Neuron (in vitro differentiated cells): ENCODE measurements around the gene ERAS.

Source experiments
- H2AFZ ChIP-seq: one replicate; pipeline ENCODE4 v1.6.1; 2013; ENCODE audit warnings: low read depth, mild to moderate bottlenecking, inconsistent platforms, low read length, moderate library complexity
- H3K27me3 ChIP-seq: one replicate; pipeline ENCODE4 v1.6.1; 2013; ENCODE audit warnings: low read length; ENCODE audit not compliant: insufficient read depth
- H3K36me3 ChIP-seq: one replicate; pipeline ENCODE4 v1.6.1; 2013; ENCODE audit warnings: low read length; ENCODE audit not compliant: insufficient read depth
- H3K4me1 ChIP-seq: one replicate; pipeline ENCODE4 v1.6.1; 2013; ENCODE audit warnings: low read length; ENCODE audit not compliant: insufficient read depth
- H3K4me3 ChIP-seq: 2 replicates; pipeline ENCODE4 v1.5.1; 2013; ENCODE audit warnings: mild to moderate bottlenecking, low read length, moderate library complexity
- H3K9me3 ChIP-seq: one replicate; pipeline ENCODE4 v1.6.1; 2013; ENCODE audit warnings: low read length

The ERAS gene, protein sequence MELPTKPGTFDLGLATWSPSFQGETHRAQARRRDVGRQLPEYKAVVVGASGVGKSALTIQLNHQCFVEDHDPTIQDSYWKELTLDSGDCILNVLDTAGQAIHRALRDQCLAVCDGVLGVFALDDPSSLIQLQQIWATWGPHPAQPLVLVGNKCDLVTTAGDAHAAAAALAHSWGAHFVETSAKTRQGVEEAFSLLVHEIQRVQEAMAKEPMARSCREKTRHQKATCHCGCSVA

DNA sequence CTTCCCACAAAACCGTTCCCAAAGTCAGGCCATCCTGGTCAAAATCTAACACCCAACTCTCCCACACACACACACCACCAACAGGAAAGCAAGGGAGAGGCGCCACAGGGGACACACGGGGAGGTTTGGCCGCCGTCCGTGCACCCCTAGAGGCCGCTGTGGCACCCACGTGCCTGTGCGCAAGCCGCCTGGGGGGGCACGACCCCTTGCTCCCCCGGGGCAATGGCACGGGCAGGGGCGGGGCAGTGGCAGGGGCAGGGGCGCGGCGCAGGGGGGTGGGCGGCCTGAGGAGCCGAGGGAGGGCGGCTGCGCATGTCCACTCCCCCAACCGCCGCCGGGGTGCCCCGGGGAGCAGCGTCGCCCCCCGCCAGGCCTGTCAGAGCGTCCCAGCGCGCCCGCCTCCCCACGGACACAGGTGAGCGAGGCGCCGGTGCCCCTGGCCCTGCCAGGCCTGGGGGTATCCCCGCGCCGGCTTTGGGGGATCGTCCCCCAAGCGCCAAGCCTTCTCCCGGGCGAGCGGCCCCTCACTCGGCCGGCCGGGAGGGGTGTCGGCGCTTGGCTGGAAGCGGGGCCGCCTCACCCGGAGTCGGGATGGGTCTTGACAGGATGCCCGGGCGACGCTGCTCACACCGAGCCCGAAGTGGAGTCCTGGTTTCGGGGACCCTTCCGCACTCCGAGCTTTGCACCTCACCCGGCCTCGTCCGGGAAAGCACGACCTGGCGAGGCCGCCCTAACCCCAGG is at the start of gene ERAS:
ERAS (plus strand) TSS at position 379 of the 741 bp plus-strand sequence. CDS start 2,611 bp downstream, outside the sequence.
- Histone ChIP-seq H3K4me3 (no peak within 1 kb of the TSS), H3K9me3 (peaks cover 7% of the 10 kb centered on the region), H3K36me3 (peaks cover 22% of the 10 kb centered on the region), H3K27me3 (no peaks in the 10 kb centered on the region), H2AFZ (no peak within 1 kb of the TSS), H3K4me1 (no peaks in the 10 kb centered on the region)

DNA sequence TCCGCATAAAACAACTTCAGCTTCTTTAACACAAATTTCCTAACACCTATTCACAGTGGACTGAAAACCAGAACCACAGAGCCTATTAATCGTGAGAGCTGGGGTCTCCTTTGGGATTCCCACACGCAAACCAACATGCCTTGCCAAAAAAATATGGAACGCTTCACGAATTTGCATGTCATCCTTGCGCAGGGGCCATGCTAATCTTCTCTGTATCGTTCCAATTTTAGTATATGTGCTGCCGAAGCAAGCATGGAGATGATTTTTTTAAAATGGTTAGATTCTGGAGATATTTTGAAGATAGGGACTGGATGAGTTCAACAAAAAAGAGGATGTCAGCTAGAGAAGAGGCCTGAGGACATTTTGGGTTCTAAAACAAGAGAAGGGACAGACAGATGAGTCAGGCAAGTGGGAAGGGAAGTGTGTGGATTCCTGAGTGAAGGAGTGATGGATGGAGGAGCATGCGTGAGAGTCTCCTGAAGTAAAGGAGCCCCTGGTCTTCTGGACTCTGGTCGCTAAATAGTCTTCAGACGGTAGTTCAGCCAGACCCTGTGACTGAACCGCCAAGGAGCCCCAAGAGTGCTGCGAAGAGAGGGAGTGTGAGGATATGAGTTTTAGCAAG is 49.4 kb upstream of the ERAS start:
- Histone ChIP-seq H2AFZ (no peak overlapping the region), H3K4me1 (no peaks in the 10 kb centered on the region), H3K9me3 (no peaks in the 10 kb centered on the region), H3K27me3 (no peaks in the 10 kb centered on the region), H3K4me3 (no peak overlapping the region), H3K36me3 (no peaks in the 10 kb centered on the region)

DNA sequence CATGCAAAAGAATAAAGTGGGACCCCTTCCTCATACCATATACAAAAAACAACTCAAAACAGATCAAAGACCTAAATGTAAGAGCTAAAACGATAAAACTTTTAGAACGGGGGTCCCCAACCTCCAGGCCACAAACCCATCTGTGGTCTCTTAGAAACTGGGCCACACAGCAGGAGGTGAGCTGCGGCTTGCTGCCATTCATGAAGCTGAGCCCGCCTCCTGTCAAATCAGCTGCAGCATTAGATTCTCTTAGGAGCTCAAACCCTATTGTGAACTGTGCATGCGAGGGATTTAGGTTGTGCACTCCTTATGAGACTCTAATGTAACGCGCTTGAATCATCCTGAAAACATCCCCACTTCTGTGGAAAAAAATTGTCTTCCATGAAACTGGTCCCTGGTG is 46.9 kb upstream of the ERAS start:
- Histone ChIP-seq H3K27me3 (no peaks in the 10 kb centered on the region), H3K4me3 (no peak overlapping the region), H3K4me1 (no peaks in the 10 kb centered on the region), H3K9me3 (no peaks in the 10 kb centered on the region), H2AFZ (no peak overlapping the region), H3K36me3 (no peaks in the 10 kb centered on the region)

DNA sequence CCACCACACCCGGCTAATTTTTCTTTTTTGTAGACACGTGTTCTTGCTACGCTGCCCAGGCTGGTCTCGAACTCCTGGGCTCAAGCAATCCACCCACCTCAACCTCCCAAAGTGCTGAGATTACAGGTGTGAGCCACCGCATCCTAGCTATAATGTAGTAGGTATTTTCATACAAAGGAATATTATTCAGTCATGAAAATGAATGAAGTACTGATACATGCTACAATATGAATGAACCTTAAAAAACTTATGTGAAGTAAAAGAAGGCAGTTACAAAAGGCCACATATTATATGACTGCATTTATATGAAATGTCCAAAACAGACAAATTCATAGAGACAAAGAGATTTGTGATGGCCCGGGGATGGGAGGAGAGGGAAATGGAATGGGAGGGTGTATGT is 44.6 kb upstream of the ERAS start:
- H3K36me3 ChIP-seq, result no peaks in the 10 kb centered on the region
- no peak overlapping the region for H3K4me3 ChIP-seq
- no peak overlapping the region for H2AFZ ChIP-seq
- H3K9me3 ChIP-seq, result no peaks in the 10 kb centered on the region
- no peaks in the 10 kb centered on the region for H3K4me1 ChIP-seq
- H3K27me3 ChIP-seq, result no peaks in the 10 kb centered on the region

DNA sequence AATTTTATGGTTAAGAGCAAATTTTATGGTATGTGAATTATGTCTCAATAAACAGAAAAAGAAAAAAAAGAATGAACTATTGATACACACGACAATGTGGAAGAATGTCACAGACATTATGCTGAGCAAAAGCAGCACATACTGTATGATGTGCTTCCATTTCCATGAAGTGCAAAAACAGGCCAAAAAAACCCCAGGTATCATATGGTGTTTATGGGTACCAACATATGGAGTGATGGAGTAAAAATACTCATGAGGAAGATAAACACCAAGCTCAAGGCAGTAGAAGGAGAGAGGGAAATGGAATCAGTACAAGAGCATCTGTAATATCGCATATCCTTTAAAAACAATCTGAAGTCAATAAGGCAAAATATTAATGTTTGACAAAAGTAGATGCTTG is 44.1 kb upstream of the ERAS start:
- Histone ChIP-seq H3K9me3 (no peaks in the 10 kb centered on the region), H3K4me1 (no peaks in the 10 kb centered on the region), H3K36me3 (no peaks in the 10 kb centered on the region), H2AFZ (no peak overlapping the region), H3K4me3 (no peak overlapping the region), H3K27me3 (no peaks in the 10 kb centered on the region)

DNA sequence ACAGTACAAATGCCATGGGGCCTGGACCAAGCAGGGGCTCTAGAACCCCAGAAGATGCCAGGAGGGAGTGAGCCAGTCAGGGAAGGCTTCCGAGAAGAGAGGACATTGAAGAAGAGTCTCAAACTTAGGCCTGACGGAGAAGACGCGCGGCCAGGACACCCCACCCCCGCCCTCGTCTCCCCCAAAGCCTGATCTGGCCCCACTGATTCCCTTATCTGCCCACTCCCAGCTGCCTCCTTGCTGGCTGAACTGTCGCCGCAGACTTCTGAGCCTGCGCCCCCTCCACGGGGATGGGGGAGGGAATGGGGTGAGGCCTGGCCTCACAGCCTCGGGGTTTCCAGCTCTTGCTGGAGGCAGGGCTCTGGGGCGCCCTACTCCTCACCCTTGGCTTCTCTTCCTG is 43.5 kb upstream of the ERAS start:
- Histone ChIP-seq H3K9me3 (no peaks in the 10 kb centered on the region), H2AFZ (no peak overlapping the region), H3K4me3 (no peak overlapping the region), H3K4me1 (no peaks in the 10 kb centered on the region), H3K27me3 (peaks cover 2% of the 10 kb centered on the region), H3K36me3 (no peaks in the 10 kb centered on the region)

DNA sequence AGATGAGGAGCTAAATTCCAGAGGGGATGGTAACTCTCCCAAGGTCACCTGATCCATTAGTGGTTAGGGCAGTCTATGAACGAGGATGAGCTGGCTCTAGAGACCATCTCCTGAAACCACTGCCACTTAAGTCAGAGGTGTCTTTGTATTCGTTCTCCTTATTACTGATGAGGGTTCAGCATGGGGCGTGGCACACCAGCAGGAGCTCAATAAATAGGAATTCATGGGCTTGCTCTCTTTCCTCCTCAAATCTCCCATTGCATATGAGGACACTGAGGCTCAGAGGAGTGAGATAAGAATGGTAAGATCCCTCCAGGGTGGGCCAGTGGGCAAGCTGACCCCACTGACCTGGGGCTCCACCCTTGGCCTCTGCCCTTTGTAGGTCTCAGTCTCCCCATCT is 41.6 kb upstream of the ERAS start:
- Histone ChIP-seq H3K27me3 (peaks cover 2% of the 10 kb centered on the region), H3K9me3 (no peaks in the 10 kb centered on the region), H2AFZ (no peak overlapping the region), H3K36me3 (no peaks in the 10 kb centered on the region), H3K4me1 (no peaks in the 10 kb centered on the region), H3K4me3 (no peak overlapping the region)

DNA sequence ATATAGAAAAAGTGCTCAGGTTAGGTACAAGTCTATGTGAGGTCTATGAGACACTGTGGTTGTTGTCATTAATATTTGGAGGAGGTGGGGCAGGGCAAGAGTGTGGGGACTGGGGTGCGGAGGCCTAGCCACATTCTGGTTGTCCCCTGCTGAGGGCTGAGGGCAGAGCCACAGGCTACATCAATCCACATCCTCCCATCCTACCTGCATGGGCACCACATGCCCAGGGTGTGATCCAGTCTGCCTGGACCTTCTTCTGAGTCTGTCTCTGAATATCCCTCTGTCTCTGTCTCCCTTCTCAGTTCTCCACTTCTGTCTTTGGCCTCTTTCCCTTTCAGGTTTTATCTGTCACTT is 41.1 kb upstream of the ERAS start:
- Histone ChIP-seq H3K9me3 (no peaks in the 10 kb centered on the region), H3K27me3 (peaks cover 2% of the 10 kb centered on the region), H3K4me1 (no peaks in the 10 kb centered on the region), H3K36me3 (no peaks in the 10 kb centered on the region), H3K4me3 (no peak overlapping the region), H2AFZ (no peak overlapping the region)

DNA sequence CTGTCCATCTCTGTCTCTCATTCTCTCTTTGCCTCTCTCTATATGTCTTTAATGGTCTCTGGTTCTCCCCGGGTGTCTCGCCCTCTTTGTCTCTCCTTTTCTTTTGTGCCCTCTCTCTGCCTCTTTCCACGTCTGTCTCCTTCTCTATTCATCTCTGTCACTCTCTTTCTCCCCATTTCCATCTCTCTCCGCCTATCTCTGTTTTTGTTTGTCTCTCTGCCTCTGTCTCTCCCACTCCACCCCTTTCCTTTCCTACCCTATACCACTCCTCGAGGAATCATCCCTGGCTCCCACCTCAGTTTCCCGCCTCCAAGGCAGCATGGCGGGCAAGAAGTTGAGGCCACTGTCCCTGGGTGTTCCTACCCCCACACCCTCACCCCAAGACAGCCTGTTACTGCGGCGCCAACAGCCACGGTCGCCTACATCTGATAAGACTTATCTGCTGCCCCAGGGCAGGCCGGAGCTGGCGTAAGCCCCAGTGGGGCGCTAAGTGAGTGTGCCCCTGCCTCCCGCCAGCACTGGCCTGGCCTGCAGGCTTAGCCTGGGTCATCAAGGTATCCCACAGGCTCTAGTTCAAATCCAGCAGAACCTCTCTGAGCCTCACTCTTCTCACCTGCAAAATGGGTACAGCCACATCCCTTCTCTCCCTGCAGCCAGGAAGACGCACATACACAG is 40.6 kb upstream of the ERAS start:
- no peaks in the 10 kb centered on the region for H3K9me3 ChIP-seq

DNA sequence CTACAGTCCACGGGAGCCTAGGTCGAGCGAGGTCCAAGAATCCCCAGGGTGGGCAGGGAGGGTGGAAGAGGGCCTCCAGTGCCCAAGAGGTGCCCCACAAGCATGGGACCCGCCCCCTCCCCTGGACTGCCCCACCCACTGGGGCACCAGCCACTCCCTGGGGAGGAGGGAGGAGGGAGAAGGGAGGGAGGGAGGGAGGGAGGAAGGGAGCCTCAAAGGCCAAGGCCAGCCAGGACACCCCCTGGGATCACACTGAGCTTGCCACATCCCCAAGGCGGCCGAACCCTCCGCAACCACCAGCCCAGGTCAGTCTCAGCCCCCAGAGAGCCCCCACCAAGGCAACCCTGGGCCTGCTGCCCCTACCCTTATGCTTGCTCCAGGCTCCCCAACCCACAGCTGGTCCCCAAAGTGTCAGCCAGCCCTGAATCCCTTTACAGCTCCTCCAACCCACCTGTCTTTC is 39.9 kb upstream of the ERAS start, which contains the start of gene GATA1:
GATA1 (plus strand) TSS at position 250 of the 460 bp plus-strand sequence. CDS start 4,520 bp downstream, outside the sequence.
- no peak within 1 kb of the TSS for H3K4me3 ChIP-seq
- H2AFZ ChIP-seq, result no peak within 1 kb of the TSS
- peaks cover 2% of the 10 kb centered on the region for H3K27me3 ChIP-seq
- no peaks in the 10 kb centered on the region for H3K36me3 ChIP-seq
- H3K9me3 ChIP-seq, result no peaks in the 10 kb centered on the region
- H3K4me1 ChIP-seq, result no peaks in the 10 kb centered on the region

More for the DNA sequence above, 40.6 kb upstream of the ERAS start:
- Histone ChIP-seq H3K4me3 (no peak overlapping the region), H3K36me3 (no peaks in the 10 kb centered on the region), H2AFZ (no peak overlapping the region), H3K27me3 (peaks cover 2% of the 10 kb centered on the region), H3K4me1 (no peaks in the 10 kb centered on the region)

DNA sequence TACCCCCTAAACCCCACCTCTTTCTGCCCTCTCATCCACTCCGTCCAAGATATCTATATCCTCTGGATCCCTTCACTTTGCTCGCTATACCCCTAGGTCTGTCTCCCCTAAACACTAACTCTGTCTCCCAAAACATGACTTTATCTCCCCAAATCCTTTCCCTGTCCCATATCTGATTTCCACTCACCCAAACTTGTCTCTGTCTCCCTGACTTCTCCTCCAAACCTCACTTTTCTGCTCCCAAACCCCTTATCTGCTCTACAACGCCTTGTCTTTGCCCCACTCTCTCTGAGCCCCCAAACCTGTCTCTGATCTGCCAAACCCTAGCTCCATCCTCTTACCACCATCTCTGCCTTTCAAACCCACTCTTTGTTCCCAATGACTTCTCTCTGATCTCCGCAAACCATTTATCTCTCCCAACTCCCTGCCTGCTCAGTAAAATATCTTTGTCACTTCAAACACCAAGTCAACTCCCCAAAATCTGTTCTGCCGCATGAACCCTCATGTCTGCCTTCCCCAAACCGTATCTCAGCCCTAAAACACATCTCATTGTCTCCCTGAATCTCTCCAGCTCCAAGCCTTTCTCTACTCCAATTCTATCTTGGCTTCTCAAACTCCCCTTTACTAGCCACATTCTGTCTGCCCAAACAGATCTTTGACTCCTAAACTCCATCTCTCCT is 39.3 kb upstream of the ERAS start:
- Histone ChIP-seq H3K4me3 (no peak overlapping the region), H3K36me3 (no peaks in the 10 kb centered on the region), H2AFZ (no peak overlapping the region), H3K27me3 (peaks cover 2% of the 10 kb centered on the region), H3K4me1 (no peaks in the 10 kb centered on the region), H3K9me3 (no peaks in the 10 kb centered on the region)

DNA sequence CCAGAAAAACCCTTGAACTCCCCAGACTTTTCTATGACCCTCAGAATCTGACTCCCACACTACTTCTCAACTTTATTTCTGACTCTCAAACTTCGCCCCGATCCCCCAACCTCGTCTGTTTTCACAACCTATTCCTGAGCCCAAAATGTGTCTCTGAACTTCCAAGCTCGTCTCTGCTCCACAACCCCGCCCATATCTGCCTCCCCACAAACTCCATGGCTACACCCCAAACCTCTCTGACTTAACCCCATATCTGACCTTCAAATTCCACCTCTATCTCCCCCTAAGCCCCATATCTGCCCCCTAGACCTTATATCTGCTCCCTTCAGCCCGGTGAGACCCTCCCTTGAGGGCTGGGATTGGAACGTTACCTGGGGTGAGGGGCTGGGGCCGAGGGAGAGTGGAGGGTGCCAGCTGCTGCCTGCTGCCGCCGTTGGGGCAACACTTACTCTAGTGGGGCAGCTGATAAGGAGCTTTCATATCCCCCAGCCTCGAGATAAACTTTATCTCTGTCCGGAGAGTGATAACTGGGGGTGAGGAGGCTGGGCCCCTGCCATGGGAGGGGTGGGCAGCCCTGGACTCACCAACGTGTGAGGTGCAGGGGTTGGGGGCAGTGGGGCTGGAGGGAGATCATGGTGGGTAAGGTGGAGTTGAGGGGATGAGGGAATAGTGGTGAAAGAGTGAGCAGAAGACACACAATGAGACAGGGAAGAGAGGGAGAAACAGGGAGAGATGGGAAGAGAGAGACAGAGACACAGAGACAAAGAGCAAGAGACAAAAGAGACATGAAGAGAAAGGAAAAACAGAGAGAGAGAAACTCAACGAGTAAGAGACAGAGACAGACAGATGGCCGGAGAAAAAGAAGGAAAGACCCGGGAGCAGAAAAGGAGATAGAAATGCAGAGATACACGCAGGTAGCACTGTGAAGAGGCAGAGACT is 38.5 kb upstream of the ERAS start:
- H3K36me3 ChIP-seq, result no peaks in the 10 kb centered on the region
- H2AFZ ChIP-seq, result no peak overlapping the region
- H3K4me1 ChIP-seq, result no peaks in the 10 kb centered on the region
- no peaks in the 10 kb centered on the region for H3K9me3 ChIP-seq
- H3K4me3 ChIP-seq, result no peak overlapping the region
- peaks cover 2% of the 10 kb centered on the region for H3K27me3 ChIP-seq
